Osteocyte (in vitro differentiated cells): ENCODE results near the gene TRAF3IP1. TPM values are rescaled to one million over a fixed set of nuclear protein-coding genes. Genes with fewer than 3 reads are reported as not detected.

Source experiments
- DNase-seq: peaks from one replicate; pipeline ENCODE4 v3.0.0; 2021; ENCODE audit warnings: mixed read lengths; ENCODE audit not compliant: unreplicated experiment; ENCODE audit errors: extremely low spot score
- H3K27ac Mint-ChIP-seq: one replicate; pipeline ENCODE4 v1.8.0; 2021; ENCODE audit warnings: mild to moderate bottlenecking, mixed read lengths; ENCODE audit not compliant: unreplicated experiment
- H3K27me3 Mint-ChIP-seq: one replicate; pipeline ENCODE4 v1.8.0; 2021; ENCODE audit warnings: mixed read lengths; ENCODE audit not compliant: unreplicated experiment
- H3K36me3 Mint-ChIP-seq: one replicate; pipeline ENCODE4 v1.8.0; 2021; ENCODE audit warnings: mixed read lengths; ENCODE audit not compliant: unreplicated experiment
- H3K4me1 Mint-ChIP-seq: one replicate; pipeline ENCODE4 v1.8.0; 2021; ENCODE audit warnings: mixed read lengths; ENCODE audit not compliant: unreplicated experiment
- H3K4me3 Mint-ChIP-seq: one replicate; pipeline ENCODE4 v1.8.0; 2021; ENCODE audit warnings: mild to moderate bottlenecking, moderate library complexity, mixed read lengths; ENCODE audit not compliant: unreplicated experiment
- H3K9me3 Mint-ChIP-seq: one replicate; pipeline ENCODE4 v1.8.0; 2021; ENCODE audit warnings: mixed read lengths; ENCODE audit not compliant: unreplicated experiment
- total RNA-seq: library from RNA; stranded (reverse); gene quantifications from 2 replicates; pipeline ENCODE4 v1.2.1, GENCODE V29; 2021
- TF ChIP-seq, protein P1 (sequence below): fragments of 200-600 bp; sonication (generic); IDR thresholded peaks from 2 replicates; pipeline ENCODE4 v1.5.0; 2021; ENCODE audit warnings: antibody characterized with exemption, mild to moderate bottlenecking, moderate library complexity

The TRAF3IP1 gene
- total RNA-seq, 1 donor from 2014 or later = 19.4 TPM

DNA sequence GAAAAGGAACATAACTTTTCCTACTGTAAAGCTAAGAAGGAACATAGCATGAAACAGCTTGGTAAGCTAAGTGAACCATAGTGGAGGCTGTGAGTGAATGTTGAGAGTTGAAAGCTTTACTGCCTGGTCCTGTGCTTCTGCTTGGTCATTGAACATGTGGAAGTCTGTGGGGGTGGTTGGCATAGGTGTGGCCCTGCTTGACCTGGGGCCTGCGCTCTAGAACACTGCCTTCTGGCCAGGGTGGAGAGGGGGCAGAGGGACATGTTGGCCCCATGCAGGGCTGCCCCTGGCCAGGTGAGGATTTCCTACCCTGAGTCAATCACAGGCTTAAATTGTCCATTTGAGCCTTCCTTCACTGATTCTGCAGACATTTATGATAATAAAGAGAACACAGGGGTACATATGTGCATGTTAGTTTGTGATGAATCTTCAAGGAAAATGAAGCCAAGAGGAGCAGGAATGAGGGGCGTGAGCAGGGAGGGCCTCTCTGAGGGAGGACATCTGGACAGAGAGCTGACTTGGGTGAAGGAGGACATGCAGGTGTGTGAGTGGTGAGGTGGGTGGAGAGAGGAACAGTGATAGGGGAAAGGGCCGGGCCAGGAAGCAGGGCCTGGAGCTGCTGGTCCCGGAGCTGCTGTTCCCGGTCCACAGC lies 16.6 kb downstream of the TRAF3IP1 start:
- no peak overlapping the region for H3K27ac Mint-ChIP-seq
- H3K4me3 Mint-ChIP-seq = no peak overlapping the region
- DNase-seq = no peak
- no peaks in the 10 kb centered on the region for H3K9me3 Mint-ChIP-seq
- peaks cover 25% of the 10 kb centered on the region for H3K36me3 Mint-ChIP-seq
- peaks cover 12% of the 10 kb centered on the region for H3K4me1 Mint-ChIP-seq
- H3K27me3 Mint-ChIP-seq = no peaks in the 10 kb centered on the region
- TF ChIP-seq, protein P1, sequence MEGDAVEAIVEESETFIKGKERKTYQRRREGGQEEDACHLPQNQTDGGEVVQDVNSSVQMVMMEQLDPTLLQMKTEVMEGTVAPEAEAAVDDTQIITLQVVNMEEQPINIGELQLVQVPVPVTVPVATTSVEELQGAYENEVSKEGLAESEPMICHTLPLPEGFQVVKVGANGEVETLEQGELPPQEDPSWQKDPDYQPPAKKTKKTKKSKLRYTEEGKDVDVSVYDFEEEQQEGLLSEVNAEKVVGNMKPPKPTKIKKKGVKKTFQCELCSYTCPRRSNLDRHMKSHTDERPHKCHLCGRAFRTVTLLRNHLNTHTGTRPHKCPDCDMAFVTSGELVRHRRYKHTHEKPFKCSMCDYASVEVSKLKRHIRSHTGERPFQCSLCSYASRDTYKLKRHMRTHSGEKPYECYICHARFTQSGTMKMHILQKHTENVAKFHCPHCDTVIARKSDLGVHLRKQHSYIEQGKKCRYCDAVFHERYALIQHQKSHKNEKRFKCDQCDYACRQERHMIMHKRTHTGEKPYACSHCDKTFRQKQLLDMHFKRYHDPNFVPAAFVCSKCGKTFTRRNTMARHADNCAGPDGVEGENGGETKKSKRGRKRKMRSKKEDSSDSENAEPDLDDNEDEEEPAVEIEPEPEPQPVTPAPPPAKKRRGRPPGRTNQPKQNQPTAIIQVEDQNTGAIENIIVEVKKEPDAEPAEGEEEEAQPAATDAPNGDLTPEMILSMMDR = no peak

DNA sequence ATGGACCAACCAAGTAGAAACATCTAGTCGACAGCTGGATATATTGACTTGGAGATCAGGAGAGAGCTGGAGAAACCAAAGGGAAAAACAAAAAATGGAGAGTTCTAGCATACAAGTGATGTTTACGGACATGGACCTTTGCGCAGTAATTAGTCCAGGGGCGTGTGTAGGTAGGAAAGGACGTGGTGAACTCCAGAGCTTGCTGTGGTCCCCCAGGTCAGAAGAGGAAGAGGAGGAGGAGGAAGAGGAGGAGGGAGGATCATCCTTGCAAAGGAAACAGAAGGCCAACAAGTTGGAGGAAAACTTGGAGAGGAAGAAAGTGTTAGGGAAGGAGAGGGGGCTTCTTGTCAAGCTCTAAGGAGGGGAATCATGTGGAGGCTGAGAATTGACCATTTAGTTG lies 17.5 kb downstream of the TRAF3IP1 start:
- Mint-ChIP-seq H3K9me3 (no peaks in the 10 kb centered on the region), H3K27ac (no peak overlapping the region), H3K4me3 (no peak overlapping the region), H3K27me3 (no peaks in the 10 kb centered on the region), H3K36me3 (peaks cover 20% of the 10 kb centered on the region), H3K4me1 (peaks cover 12% of the 10 kb centered on the region)
- TF ChIP-seq, protein P1 = no peak
- DNase-seq = no peak

DNA sequence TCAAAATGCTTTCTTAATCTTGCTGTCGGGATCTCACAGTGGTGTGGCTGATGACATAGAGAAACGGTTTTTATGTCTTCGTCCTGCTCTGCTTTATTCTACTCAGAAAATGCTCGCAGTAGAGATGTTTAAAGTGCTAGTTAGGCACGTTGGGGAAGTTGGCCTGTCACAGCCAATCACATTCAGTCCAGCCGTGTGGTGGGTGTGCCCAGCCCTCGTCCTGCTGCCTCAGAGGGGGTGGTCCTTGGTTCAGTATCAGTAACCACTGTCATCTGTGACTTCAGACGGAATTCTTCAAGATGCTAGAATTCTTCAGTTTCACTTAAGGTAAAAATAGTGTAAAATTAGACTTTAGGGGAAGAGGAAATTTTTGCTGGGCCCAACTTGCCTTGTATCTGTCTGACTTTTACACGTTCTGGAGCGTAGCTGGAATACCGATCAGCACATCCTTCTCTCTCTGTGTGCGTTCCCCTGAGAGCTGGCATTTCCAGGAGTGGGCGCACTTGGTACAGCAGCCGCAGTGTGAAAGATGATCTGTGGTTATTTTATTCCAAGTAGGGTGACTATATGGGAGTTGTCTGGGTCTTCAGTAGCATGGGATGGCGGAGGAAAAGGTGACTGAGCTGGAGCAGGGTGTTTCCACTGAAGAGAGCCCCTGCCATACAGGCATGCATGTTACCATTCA lies 18.5 kb downstream of the TRAF3IP1 start:
- no peak for DNase-seq
- Mint-ChIP-seq H3K36me3 (peaks cover 20% of the 10 kb centered on the region), H3K4me3 (no peak overlapping the region), H3K4me1 (peaks cover 12% of the 10 kb centered on the region), H3K27ac (no peak overlapping the region), H3K9me3 (no peaks in the 10 kb centered on the region), H3K27me3 (no peaks in the 10 kb centered on the region)
- TF ChIP-seq, protein P1 = no peak

DNA sequence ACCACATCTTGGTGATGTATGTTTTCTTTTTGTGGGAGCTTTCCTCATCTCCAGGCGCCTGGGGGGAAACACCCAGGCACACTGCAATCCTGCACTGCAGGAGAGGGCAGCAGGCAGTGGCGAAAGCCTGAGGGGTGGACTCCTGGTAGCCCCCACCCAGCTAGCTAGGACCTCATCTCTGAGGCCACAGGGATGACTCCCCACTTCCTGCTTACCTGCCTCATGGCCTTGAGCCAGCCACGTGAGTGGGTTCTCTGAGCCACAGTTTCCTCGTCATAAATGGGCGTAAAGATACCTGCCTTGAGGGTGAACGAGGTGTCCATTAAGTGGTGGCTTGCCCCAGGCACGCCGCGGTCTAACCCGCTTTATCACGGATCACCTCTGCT lies 19.1 kb downstream of the TRAF3IP1 start:
- TF ChIP-seq, protein P1 = no peak
- H3K36me3 Mint-ChIP-seq = peaks cover 18% of the 10 kb centered on the region
- H3K9me3 Mint-ChIP-seq = no peaks in the 10 kb centered on the region
- no peak overlapping the region for H3K27ac Mint-ChIP-seq
- peaks cover 12% of the 10 kb centered on the region for H3K4me1 Mint-ChIP-seq
- no peak for DNase-seq
- H3K4me3 Mint-ChIP-seq = no peak overlapping the region
- no peaks in the 10 kb centered on the region for H3K27me3 Mint-ChIP-seq

DNA sequence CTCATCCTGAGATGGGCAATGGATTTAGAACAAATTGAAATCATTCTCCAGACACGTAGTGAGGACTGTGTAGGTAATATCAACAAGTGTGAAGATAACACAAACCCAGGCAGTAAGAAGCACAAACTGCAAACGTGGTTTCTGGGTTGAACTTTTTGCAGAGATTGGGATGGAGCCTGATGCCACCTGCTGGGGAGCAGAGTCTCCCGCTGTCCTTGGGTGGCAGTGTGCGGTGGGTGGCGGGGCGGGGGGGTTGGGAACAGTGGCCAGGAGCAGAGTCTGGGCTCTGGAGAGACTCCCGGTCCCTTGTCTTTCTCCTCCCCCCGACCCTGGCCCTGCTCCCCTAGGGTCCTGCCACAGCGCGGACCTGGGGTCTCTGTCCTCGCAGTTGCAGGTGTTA lies 19.5 kb downstream of the TRAF3IP1 start:
- TF ChIP-seq, protein P1 = no peak
- Mint-ChIP-seq H3K36me3 (peaks cover 17% of the 10 kb centered on the region), H3K4me3 (no peak overlapping the region)

More for the DNA sequence above, 19.5 kb downstream of the TRAF3IP1 start:
- no peak overlapping the region for H3K27ac Mint-ChIP-seq
- DNase-seq = no peak
- H3K9me3 Mint-ChIP-seq = no peaks in the 10 kb centered on the region
- no peaks in the 10 kb centered on the region for H3K27me3 Mint-ChIP-seq
- peaks cover 12% of the 10 kb centered on the region for H3K4me1 Mint-ChIP-seq
